ENCODE measurements around the gene RBM17. TPM values are rescaled to one million over a fixed set of nuclear protein-coding genes. Genes with fewer than 3 reads are reported as not detected.
A peak's percentile ranks its signal among the peaks of the same experiment; 100 is the strongest.

The RBM17 gene
- total RNA-seq, 2 experiments from 2014 or later, result 164 to 177 TPM

- Mint-ChIP-seq H3K9me3 (no peaks in the 10 kb centered on the region), H3K27ac (peak overlapping the region; percentile 86), H3K27me3 (no peaks in the 10 kb centered on the region), H3K36me3 (ENCODE audit: low read depth) (peaks cover 41% of the 10 kb centered on the region), H3K4me1 (peaks cover 81% of the 10 kb centered on the region), H3K4me3 (peak overlapping the region; percentile 86)
- CTCF ChIA-PET, result interaction anchor here (0.7 to 3.6 kb wide), 7 partner anchors 9 to 58 kb away, joined by 3 to 15 read pairs (median 7); partner anchors contain the start of gene PFKFB3
- DNase-seq, result no peak
- POLR2A ChIA-PET, result no interaction called here
Measured at GRCh38 chr10:6146013-6146785, 57.4 kb downstream of the RBM17 start.

GRCh38 chr10:6146921-6147320 lies 58.1 kb downstream of the RBM17 start:
- Mint-ChIP-seq H3K27ac (no peak overlapping the region), H3K36me3 (ENCODE audit: low read depth) (peaks cover 41% of the 10 kb centered on the region), H3K9me3 (no peaks in the 10 kb centered on the region), H3K4me1 (peaks cover 81% of the 10 kb centered on the region), H3K4me3 (peak overlapping the region; percentile 86), H3K27me3 (no peaks in the 10 kb centered on the region)
- CTCF ChIA-PET, result interaction anchor here (1.2 to 3.6 kb wide), 7 partner anchors 8 to 59 kb away, joined by 3 to 15 read pairs (median 7); partner anchors contain the start of gene PFKFB3
- POLR2A ChIA-PET, result no interaction called here
- DNase-seq, result no peak

DNA sequence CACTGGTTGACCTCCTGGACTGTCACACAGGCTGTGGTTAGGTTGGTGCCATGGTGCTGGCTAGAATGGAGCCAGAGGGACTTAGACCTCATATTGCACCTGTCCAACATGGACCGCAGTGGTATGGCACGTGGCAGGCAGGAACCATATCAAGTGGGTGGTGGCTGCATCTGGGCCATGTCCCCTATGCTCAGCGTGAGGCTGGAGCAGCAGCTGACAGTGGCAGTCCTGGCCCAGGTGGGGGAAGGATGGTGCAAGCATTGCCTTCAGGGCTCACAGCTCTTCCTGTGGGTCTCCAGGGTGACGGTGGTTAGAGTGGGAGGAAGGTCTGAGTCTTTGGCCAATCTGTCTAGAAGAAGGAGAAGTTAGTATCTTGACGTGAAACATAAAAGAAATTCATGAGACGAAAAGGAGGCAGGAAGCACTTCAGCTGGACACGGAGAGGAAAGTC lies 59.4 kb downstream of the RBM17 start:
- Mint-ChIP-seq H3K4me1 (peaks cover 78% of the 10 kb centered on the region), H3K4me3 (no peak overlapping the region), H3K9me3 (no peaks in the 10 kb centered on the region), H3K27me3 (no peaks in the 10 kb centered on the region), H3K27ac (peak overlapping the region; percentile 3), H3K36me3 (ENCODE audit: low read depth) (peaks cover 42% of the 10 kb centered on the region)
- DNase-seq, result no peak
- ChIA-PET CTCF (interaction anchor here (1.0 to 3.6 kb wide), 8 partner anchors 9 to 65 kb away, joined by 3 to 15 read pairs (median 4); partner anchors contain the start of gene PFKFB3), POLR2A (no interaction called here)

DNA sequence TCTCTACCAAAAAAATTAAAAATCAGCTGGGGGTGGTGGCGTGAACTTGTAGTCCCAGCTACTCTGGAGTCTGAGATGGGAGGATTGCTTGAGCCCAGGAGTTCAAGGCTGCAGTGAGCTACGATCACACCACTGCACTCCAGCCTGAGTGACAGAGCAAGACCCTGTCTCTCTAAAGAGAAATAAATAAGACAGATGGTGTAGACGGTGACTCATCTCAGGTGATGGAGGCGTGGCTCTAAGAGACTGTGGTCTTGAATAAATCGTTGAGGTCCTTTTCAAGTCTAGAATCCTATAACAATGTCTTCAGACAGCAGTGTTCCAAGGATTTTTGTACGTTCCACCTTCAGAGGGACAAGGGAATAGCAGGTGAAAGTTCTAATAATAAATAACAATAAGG lies 60.1 kb downstream of the RBM17 start:
- no peak overlapping the region for H3K4me3 Mint-ChIP-seq
- H3K27me3 Mint-ChIP-seq, result no peaks in the 10 kb centered on the region
- ChIA-PET POLR2A (interaction anchor here (1.2 kb wide), 1 partner anchor 14 kb away, joined by 3 read pairs; no protein-coding TSS in a partner anchor), CTCF (interaction anchor here (1.0 to 3.6 kb wide), 5 partner anchors 12 to 65 kb away, joined by 3 to 15 read pairs (median 4); partner anchors contain the start of gene PFKFB3)
- H3K36me3 Mint-ChIP-seq (ENCODE audit: low read depth), result peaks cover 43% of the 10 kb centered on the region
- H3K4me1 Mint-ChIP-seq, result peaks cover 74% of the 10 kb centered on the region
- DNase-seq, result no peak
- H3K27ac Mint-ChIP-seq, result peak overlapping the region; percentile 3
- H3K9me3 Mint-ChIP-seq, result no peaks in the 10 kb centered on the region

DNA sequence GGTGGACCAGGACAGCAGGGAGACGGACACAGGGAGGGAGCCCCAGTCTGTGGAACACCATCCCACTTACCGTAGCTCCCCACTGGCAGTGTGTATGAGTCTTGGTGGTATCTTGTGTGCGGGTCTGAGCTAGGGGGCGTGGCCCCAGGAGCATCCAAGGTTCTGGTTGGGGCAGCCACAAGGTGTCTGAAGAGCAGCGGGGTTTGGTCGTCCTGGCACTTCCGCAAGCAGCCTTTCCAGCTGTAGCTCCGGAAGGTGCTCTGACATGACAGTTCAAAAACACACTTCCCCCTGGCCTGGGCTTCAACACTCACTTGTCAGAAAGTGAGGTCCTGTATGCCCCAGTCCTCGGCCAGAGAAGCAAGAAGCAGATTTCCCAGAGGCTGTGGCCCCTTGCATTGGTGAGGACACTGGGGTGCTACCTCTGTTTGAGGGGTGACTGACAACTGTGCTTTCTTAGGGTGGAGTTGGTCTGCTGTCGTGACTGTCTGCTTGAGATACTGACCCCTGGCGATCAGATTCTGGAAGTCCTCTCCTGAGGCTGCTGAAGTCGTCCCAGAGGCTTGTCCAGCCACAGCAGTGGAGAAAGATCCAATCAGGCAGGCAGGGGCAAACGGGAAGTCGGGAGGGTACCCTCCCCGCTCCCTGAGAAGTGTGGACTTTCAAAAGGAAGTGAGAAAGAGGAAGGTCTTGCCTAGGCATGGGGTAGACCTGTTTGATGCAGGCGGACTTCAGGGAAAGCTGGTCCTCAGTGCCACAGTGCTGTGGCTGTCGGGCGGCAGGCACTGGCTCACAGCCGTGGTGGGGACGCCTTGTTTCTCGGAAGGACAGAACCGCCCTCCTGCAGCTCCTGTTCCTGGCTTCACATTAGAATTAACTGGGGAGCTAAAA lies 62.5 kb downstream of the RBM17 start:
- peak overlapping the region; percentile 89 for H3K27ac Mint-ChIP-seq
- peak; percentile 63 for DNase-seq
- no peaks in the 10 kb centered on the region for H3K9me3 Mint-ChIP-seq
- POLR2A ChIA-PET, result interaction anchor here (1.3 kb wide), 1 partner anchor 12 kb away, joined by 4 read pairs; no protein-coding TSS in a partner anchor
- peak overlapping the region; percentile 59 for H3K4me3 Mint-ChIP-seq
- no peaks in the 10 kb centered on the region for H3K27me3 Mint-ChIP-seq
- peaks cover 51% of the 10 kb centered on the region for H3K36me3 Mint-ChIP-seq (ENCODE audit: low read depth)
- CTCF ChIA-PET, result interaction anchor here (0.7 to 2.6 kb wide), 9 partner anchors 9 to 250 kb away, joined by 3 to 11 read pairs (median 6); partner anchors contain the start of gene PFKFB3
- peaks cover 67% of the 10 kb centered on the region for H3K4me1 Mint-ChIP-seq

DNA sequence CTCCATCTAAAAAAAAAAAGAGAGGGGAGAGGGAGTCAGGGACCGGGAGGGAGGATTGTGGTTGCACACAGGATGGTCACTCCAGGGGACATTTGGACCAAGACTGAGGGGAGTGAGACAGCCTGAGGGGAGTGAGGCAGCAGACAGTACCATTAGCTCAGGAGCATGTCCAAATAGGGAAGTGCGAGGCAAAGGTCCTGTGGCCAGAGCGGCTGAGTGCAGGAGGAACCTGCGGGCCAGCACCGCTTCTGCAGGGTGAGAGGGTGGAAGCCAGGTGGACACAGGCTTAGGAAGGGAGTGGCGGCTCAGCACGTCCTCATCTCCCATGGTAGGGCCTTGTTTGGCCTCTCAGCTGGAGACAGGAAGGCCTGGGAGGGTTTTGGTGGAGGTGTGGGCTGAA lies 65.0 kb downstream of the RBM17 start:
- Mint-ChIP-seq H3K27ac (no peak overlapping the region), H3K36me3 (ENCODE audit: low read depth) (peaks cover 27% of the 10 kb centered on the region), H3K9me3 (no peaks in the 10 kb centered on the region), H3K27me3 (no peaks in the 10 kb centered on the region), H3K4me1 (peaks cover 50% of the 10 kb centered on the region), H3K4me3 (no peak overlapping the region)
- POLR2A ChIA-PET, result no interaction called here
- CTCF ChIA-PET, result interaction anchor here (0.6 to 1.6 kb wide), 3 partner anchors 9 to 365 kb away, joined by 3 to 5 read pairs (median 3); no protein-coding TSS in a partner anchor
- no peak for DNase-seq

- Mint-ChIP-seq H3K4me3 (no peak overlapping the region), H3K36me3 (ENCODE audit: low read depth) (peaks cover 24% of the 10 kb centered on the region), H3K27me3 (no peaks in the 10 kb centered on the region), H3K9me3 (no peaks in the 10 kb centered on the region), H3K4me1 (peaks cover 47% of the 10 kb centered on the region), H3K27ac (no peak overlapping the region)
- DNase-seq, result no peak
- ChIA-PET POLR2A (no interaction called here), CTCF (interaction anchor here (1.0 to 1.9 kb wide), 4 partner anchors 8 to 54 kb away, joined by 3 to 8 read pairs (median 4); partner anchors contain the start of gene PFKFB3)
Measured at GRCh38 chr10:6154566-6154965, 65.7 kb downstream of the RBM17 start.

GRCh38 chr10:6158276-6158675 lies 69.4 kb downstream of the RBM17 start:
- peaks cover 13% of the 10 kb centered on the region for H3K36me3 Mint-ChIP-seq (ENCODE audit: low read depth)
- ChIA-PET POLR2A (no interaction called here), CTCF (interaction anchor here (0.6 to 1.3 kb wide), 5 partner anchors 8 to 287 kb away, joined by 3 to 4 read pairs (median 3); no protein-coding TSS in a partner anchor)
- no peak overlapping the region for H3K4me3 Mint-ChIP-seq
- peaks cover 36% of the 10 kb centered on the region for H3K4me1 Mint-ChIP-seq
- H3K27me3 Mint-ChIP-seq, result no peaks in the 10 kb centered on the region
- H3K9me3 Mint-ChIP-seq, result no peaks in the 10 kb centered on the region
- no peak overlapping the region for H3K27ac Mint-ChIP-seq
- DNase-seq, result no peak

- Mint-ChIP-seq H3K36me3 (ENCODE audit: low read depth) (peaks cover 13% of the 10 kb centered on the region), H3K4me1 (peaks cover 56% of the 10 kb centered on the region), H3K27me3 (no peaks in the 10 kb centered on the region), H3K9me3 (no peaks in the 10 kb centered on the region), H3K4me3 (peak overlapping the region; percentile 65), H3K27ac (peak overlapping the region; percentile 83)
- ChIA-PET POLR2A (no interaction called here), CTCF (interaction anchor here (0.7 to 2.8 kb wide), 7 partner anchors 10 to 240 kb away, joined by 3 to 15 read pairs (median 4); partner anchors contain the start of gene PFKFB3)
- DNase-seq, result no peak
Measured at GRCh38 chr10:6161921-6162320, 73.1 kb downstream of the RBM17 start.

- H3K4me1 Mint-ChIP-seq, result peaks cover 61% of the 10 kb centered on the region
- no peaks in the 10 kb centered on the region for H3K27me3 Mint-ChIP-seq
- H3K4me3 Mint-ChIP-seq, result peak overlapping the region; percentile 65
- ChIA-PET CTCF (interaction anchor here (0.5 to 2.8 kb wide), 10 partner anchors 10 to 239 kb away, joined by 3 to 15 read pairs (median 4); no protein-coding TSS in a partner anchor), POLR2A (interaction anchor here (0.9 to 1.3 kb wide), 2 partner anchors 13 to 40 kb away, joined by 3 to 4 read pairs; partner anchors contain the start of gene PFKFB3)
- DNase-seq, result no peak
- peak overlapping the region; percentile 83 for H3K27ac Mint-ChIP-seq
- no peaks in the 10 kb centered on the region for H3K9me3 Mint-ChIP-seq
- peaks cover 21% of the 10 kb centered on the region for H3K36me3 Mint-ChIP-seq (ENCODE audit: low read depth)
Measured at GRCh38 chr10:6162589-6163356, 73.9 kb downstream of the RBM17 start.

GRCh38 chr10:6163364-6164270 lies 74.8 kb downstream of the RBM17 start:
- POLR2A ChIA-PET, result interaction anchor here (0.7 to 1.3 kb wide), 5 partner anchors 13 to 47 kb away, joined by 3 to 4 read pairs (median 4); partner anchors contain the start of gene PFKFB3

More at GRCh38 chr10:6163364-6164270, 74.8 kb downstream of the RBM17 start:
- Mint-ChIP-seq H3K27me3 (no peaks in the 10 kb centered on the region), H3K4me3 (peak overlapping the region; percentile 86), H3K9me3 (no peaks in the 10 kb centered on the region), H3K27ac (peak overlapping the region; percentile 97), H3K36me3 (ENCODE audit: low read depth) (peaks cover 23% of the 10 kb centered on the region), H3K4me1 (peaks cover 63% of the 10 kb centered on the region)
- CTCF ChIA-PET, result interaction anchor here (0.5 to 2.8 kb wide), 10 partner anchors 9 to 238 kb away, joined by 3 to 15 read pairs (median 6); partner anchors contain the start of gene PFKFB3
- DNase-seq, result peak; percentile 92

Measured in activated CD4-positive, alpha-beta T cell treated with anti-CD3 and anti-CD28 coated beads, Interleukin-2, amount 10 ng/mL, durations not matched to agents 7 days and 5 days (primary cell).